HCEC 1CT (cell line): ENCODE data around the gene SOX6.

ENCODE experiments used
- DNase-seq: peaks from one replicate; pipeline ENCODE4 v3.0.0-alpha.2; 2017

The SOX6 gene

DNA sequence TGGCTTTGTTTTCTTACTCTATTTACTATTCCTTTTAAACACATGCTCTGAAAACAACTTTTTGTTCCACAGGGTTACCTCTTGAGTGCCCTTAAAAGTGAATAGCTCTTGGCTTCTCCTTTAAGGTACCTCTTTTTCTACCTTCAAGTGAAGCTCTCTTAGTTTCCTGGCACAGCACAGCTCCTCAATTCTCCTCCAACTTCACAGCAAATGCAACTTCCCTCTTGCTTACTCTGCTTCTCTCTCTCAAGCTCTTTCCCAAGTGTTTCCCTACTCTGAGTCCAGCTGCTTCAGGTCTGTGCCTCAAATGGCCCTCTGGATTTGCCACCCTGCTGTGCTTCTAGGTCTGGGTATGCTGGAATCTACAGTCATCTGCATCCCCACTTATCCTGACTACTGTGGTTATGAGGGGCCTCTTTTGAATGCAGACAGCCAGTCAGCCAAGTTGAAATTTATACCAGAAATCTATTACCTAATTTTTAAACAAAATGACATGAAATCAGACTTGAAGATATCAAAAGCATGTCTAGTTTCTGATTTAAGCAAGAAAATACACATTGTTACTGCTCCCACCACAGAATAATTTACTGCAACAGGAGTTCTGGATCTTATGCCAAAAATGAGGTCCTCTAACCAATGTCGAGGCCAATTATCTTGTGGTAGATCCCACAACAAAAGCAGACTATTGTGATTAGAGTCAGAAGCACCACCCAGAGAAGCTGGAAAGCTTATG, 371.1 kb downstream of the SOX6 start:
- no peak for DNase-seq

DNA sequence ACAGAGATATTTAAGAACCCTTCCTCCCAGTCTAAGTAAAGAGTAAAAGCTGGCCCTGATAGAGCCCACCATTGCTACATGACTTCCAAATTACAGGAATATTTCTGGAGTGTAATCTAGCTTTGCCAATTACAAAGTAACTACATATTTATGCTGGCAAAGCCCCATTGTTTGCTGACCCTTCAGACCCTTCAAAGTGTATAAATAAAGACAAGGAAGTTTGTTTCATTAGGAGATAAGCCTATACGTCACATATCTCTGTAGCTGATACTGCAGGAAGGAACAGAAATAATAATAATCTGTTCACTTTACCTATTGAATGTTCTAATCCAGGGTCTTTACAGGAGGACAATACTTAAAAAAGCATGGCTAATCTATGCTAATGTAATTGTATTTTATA, 375.1 kb downstream of the SOX6 start:
- DNase-seq: no peak

DNA sequence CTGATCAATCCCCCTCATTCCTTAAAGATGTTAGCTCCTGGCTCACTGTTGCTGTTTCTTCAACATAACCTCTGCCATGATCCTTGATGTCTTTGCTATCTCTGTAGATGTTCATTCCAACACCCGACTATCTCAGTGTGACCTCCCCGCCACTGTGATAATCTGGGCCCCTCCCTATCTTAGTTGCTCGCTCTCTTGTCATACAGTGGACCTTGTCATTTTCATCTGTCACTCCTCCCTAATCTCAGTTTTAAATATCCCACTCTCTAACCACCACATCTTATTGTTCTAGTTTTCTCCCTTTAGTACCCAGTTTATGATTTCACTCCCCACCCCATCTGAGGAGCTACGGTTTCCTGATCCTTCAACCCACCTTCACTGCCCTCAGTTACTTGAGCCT, 379.2 kb downstream of the SOX6 start:
- DNase-seq: no peak

DNA sequence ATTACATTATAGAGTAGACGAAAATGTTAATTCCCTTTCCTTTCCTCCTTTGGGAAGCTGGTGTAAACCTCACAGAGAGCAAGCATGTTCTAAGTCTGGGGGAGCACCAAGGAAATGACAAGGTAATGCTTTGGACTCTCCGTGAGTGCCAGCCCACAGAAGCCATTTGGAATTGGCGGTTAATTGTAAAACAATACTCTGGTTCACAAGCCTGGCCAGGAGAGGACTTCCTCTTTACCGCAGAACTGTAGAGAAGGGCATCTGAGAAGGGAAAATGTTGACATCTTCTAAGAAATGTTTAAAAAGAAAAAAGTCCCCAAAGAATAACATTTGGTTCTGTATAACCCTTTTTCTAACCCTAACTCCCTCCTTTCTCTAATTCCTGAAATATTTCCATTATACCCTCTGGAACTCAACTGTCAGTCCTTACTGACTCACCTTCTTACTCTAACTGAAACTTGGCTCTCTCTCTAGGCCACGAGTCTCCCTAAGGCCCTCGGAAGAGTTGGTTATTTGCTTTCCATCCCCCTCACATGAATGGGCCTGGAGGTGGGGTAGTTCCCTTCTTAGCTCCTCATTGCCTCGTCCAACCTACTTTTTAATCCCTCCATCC, 379.8 kb downstream of the SOX6 start:
- DNase-seq: peak; percentile 20

DNA sequence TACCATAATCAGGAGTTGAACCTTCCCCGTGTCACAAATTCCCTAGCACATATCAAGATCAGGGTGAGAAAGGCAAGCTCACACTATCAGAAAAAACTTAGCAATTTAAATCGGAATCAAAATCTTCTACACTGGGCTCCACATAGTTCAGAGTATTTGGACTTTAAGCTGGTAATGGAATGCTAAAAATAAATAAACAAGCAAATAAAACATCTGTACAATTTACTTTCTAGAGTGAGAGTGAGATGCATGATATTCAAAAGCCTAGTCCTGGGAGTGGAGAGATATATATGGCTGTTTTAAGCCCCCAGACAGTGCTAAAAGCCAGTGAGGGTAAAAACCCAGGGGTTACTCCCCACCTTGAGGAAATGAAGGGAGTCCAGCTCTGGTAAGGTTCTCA, 380.6 kb downstream of the SOX6 start:
- DNase-seq: no peak

DNA sequence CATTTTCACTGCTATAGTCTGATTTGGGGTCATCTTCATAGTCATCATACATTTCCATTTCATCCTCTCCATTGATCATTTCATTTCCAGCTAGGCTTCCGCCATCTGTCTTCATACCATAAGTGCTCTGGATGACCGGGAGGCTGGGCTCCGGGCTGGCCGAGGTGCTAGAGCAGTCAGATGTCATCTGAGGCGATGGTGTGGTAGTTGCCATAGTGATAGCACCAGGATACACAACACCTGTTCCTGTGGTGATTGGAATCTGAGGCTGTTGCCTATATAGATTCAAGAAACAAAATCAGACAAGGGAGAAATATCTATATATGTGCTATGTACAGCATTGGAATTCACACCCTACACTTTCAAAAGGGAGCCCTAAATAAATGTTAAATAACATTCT, 383.5 kb downstream of the SOX6 start:
- no peak for DNase-seq

DNA sequence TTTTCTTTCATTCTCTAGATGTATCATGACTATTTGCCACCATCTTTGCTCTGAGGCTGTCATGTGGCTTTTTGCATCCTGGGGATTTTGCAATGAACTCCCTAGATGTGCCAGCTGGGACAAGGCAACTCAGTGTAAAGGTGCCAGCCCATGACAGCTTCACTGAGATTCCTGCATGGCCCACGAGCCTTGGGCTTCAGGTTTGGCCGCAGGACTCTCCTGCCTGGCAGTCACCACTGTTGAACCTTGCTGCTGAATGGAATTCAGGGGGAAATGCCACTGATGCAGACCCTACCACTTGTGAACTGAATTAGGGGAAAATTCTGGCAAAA, 385.2 kb downstream of the SOX6 start:
- no peak for DNase-seq

DNA sequence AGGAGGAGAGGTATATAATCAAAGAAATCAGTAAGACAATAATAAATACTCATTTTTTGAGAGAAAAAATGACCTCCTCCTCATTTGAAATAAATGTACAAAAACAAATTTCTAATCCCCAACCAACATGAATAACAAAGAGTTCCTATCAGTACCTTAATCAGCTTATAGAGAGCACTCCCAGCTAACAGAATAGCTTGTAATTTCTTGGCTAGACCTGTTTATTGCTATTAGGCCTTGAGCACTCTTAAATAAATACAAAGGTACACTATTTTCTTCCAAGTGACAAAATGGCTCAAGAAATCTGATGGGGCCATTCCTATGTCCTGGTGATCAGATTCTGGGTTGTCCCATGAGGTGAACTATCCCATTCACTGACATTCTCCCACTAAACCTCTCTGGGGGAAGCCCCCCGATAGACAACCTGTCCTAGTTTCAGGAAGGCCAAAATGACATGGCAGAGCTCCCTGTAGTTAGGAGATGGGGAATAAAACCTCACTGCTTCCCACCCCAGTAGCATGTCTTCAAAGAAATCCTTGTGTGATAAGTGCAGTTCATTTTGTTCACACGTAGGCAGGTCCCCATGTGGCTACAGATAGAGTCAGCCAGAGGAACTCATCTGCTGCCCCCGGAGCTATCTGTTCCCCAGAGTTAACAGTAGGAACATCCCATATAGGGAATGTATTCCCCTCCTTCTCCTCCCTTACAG, 385.7 kb downstream of the SOX6 start:
- DNase-seq: no peak

DNA sequence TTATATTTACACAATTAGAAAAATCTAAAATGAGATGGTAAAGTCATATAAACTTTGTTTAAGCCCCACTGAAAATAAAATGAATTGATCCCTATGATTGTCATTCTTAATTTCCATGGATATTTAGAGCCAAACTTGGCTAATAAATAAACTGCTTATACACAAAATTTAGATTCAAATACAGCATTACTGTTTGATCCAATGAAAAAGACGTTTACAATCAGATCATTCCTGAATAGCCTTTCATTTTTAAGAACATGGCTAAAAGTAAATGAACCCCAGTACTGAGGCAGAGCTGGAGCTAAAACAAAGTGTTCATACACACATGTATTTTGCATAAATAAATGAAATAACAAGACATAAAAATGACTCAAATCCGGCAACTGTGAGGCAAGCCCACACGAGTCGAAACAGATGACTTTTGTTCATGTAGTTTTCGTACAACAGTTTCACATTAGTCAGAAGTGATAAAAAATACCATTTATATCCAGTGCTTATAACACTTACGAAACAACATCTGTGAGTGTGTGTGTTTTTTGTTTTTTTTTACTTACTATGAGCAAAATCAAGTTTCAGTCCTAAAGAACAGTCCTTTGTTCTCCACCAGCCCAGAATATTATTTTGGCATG, 386.5 kb downstream of the SOX6 start:
- peak; percentile 89 for DNase-seq

DNA sequence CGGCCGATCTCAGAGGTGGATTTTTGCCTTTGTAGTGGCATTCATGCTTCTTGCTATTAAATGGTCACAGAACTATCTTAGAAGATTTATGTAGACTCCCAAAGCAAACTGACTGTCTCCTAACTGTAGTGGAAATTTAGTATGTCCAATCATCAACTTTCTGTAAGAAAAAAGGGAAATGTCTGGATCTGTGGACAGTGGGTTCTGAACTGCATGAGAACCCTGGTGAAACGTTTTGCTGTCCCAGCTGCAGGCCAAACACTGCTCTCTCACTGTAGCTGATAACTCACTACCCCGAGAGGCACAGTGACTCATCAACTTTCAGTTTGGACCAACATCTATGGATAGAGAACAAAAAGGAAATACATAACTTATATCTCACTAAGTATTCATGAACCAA, 387.1 kb downstream of the SOX6 start:
- peak; percentile 78 for DNase-seq

DNA sequence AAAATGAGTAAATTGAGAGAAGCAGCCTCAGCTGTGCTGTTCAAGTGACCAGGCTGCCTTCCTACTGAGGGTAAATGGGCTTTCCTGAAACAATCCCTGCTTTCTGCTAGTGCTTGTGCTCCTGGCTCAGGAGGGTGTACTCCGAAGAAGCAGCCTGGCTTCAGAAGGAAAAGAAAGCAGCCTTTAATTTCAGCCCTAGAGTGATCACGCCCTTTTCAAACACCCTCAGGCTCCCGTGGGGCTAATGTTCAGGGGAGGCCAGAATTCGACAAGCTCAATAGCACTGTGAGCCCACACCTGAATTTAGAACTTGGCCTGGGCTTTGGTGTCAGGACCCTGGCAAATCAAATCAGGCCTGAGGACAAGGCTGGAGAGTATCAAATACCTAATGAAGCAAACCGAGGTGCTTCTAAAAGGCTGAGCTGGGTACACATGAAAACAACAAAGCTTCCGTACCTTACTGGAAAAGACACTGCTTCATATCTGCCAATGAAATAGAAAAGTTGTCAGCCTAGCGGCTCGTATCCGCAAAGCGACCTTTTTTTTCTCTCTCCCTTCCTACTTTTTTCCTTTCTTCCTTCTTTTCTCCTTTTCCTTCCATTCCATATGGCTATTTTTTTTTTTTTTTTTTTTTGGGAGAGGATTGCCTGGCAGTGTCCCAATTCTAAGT, 387.8 kb downstream of the SOX6 start:
- DNase-seq: no peak

DNA sequence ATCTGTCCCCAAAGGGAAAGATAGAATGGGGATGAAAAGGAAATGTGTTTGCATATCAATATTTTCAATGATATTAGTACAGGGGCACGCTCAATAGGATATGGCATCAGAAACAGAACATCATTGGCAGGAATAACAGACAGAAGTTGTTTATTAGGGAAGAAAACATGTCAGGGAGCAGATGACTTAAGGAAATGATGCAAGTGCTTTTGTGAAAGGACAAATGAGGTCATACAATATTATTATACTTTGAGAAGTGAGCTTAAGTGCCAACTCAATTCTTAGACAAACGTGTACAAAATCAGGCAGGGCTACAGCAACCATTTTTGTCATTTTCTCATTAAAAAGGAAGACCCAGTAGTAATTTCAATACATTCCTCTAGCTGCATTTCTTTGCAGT, 388.4 kb downstream of the SOX6 start:
- peak; percentile 59 for DNase-seq

DNA sequence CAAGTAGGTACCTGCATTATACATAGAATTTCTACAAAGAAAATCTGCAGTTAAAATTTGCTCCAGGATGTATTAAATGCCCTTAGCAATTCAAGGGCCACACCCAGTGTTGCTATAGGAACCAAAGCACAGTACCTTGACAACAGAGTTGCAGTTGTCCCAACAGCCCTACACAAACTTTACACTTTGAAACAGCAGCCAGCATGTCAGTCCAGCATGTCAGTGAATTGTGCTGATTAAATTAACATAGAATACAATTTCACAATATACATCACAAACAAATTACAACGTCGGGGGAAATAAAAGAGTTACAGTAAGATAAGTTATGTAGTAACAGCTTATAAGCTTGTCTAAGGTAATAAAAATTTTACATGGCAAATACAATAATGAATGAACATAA, 389.2 kb downstream of the SOX6 start:
- no peak for DNase-seq

DNA sequence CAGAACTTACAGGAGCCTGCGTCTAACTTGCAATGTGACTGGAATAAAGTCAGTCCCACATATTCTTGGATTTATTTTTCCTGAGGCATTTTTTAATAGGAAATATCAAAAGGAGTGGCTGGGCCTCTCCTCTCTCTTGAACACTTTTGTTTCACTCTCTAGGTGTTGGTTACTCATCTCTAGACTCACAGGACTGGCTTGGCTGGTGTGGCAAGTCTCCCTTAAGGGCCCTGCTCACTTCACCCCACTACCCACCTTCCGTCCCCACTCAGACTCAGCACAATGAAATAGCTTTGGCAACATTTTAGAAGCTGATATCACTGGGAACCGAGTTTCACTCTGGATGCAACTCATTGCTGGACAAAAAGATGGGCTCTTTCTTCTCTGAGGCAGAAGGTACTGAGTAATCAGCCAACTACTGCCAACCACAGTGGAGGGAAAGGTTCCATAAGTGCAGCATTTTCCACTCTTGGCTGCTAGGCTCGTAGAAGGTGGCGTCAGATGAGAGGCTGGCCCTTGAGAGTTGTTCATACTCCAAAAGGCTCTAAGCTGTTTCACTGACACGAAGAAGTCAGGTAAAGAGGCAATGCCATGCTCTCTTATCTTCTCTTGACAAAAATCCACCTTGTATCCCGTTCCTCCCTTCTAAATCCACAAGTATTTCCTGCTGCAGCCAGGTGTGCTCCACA, 390.6 kb downstream of the SOX6 start:
- no peak for DNase-seq

DNA sequence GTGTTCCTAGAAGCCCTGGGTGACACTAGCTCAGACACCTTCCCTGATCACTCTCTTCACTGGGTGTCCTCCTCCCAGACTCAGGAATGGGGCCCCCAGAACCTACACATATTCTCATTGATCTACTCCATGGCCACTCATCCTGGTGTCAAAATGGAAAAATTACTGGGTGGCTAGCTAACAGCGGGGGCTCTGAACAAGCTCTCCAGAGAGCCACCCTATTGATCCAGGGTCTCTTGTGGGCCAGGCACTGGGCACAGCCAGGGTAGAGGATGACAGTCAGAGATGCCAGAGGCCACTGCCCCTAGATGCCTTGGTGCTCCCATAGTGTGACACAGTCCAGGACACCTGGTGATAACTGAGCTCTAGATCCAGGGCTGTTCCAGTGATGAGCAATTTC, 393.1 kb downstream of the SOX6 start:
- no peak for DNase-seq

DNA sequence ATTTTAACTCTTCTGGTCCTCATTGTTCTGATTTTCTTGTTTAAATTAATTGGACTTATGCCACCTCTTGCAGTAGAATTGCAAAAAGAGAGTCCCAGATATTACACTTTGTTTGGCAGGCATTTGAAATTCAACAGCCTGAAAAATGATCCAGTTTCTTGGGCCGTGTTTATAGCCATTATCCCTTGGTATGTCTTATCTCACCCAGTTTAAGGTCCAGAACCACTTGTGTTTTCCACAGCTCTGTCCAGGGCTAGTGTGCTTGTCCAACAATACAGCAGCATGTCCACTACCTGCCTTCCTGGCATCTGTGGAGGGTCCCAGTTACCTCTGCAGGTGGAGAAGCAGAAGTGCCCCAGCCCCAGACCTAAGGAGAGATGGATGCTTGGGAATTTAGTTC, 397.4 kb downstream of the SOX6 start:
- no peak for DNase-seq

DNA sequence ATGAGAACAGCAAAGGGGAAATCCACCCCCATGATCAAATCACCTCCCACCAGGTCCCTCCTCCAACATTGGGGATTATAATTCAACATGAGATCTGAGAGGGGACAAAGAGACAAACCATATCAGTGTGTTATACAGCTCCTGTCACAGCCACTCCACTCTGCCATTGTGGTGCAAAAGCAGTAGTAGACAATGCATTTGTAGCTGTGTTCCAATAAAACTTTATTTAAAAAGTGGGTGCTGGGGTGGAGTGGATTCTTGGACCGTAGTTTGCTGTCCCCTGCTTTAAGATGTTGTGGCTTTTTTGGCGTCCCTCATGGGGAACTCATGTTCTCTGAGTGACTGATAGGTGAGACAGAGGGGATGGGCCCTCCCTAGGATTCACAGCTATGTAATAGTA, 399.1 kb downstream of the SOX6 start:
- no peak for DNase-seq

DNA sequence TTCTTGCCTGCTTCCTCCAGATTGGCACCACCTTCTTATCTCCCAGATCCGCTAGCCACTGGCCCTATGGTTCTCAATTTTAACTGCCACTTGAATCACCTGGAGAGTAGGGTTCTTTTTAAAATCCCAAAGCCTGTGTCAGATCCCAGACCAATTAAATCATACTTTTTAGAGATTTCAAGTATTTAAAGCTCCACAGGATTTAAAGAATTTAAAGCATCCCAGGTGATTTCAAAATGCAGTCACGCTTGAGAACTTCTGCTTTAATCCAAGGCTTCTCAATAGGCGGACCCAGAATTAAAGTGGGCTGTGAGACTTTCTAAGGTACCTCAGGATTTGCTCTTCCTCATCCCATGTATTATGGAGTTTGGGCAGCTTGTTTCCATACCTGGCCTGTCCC, 400.0 kb downstream of the SOX6 start:
- DNase-seq: no peak

DNA sequence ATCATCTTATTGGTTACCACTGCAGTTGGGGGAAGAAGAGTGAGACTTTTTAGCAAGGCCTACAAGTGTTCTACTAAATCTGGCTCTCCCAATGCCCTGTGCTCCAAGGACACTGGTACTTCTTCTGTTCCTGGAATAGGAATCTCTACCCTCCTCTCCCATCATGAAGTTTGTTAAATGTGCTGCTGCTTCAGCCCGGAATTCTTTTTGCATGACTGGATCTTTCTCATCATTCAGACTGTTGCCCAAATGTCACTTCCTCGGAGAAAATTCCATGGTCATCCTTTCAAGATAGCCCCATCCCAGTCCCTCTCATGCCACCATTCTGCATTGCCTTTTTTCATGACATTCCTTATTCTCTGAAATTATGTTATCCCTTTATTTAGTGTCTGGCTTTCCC, 400.8 kb downstream of the SOX6 start:
- no peak for DNase-seq

DNA sequence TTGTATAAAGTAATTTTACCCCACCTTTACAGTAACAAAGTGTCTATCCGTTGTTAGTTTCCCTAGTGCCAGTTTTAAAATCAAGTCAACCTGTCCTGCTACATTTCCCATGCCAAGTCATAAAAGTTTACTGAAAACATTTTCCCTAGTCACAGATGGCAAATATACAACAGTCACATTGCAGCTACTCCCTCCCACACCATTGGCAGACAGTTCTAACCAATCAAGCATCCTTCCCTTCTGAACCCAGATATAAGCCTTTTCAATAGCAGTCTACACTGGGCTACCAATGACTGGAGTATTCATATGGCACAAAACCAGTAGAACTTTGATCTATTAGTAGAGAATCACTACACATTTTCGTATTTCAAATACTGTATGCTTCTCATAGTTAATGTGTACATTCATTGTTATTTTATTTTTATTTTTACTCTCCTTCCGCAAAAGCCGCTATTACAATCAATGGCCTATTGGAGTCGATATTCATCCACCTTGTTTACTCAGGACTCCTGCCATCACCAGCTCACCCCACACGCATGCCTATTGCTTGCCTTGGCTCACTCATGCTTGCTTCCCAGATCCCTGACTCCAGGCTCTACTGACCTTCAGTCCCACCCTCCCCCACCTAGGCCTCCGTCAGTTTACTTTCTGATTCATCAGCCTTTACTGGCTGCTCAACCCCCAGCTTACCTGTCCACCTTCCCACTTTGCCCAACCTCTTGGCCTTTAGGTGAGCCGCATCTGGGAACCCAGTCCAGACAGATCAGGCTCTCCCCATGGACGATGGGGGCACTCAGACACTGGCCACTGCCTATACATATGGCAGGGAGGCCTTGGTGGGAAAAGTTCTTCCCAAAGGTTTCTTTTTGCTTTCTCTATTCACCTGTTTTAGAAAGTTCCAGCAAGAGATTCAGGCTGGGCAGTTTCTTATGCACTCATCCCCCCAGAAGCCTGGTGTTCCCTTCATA, 408.4 kb downstream of the SOX6 start:
- no peak for DNase-seq

DNA sequence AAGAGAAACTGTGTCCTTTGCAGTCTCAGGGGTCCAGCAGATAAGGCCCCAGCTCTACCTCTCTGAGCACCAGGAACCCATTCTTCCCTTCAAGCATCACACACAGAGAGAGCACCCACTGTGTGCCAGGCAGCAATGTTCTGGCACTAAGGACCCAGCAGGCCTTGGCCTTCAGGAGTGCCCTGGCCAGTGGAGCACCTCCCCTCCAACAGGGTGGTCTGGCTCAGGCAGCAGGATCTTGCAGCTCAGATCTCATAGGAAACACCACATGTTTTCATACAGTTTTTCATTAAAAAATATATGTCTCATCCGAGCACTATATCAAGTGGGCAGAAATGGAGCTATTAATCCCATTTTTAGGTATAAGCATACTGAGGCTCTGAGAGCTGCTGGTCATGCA, 410.6 kb downstream of the SOX6 start:
- no peak for DNase-seq

DNA sequence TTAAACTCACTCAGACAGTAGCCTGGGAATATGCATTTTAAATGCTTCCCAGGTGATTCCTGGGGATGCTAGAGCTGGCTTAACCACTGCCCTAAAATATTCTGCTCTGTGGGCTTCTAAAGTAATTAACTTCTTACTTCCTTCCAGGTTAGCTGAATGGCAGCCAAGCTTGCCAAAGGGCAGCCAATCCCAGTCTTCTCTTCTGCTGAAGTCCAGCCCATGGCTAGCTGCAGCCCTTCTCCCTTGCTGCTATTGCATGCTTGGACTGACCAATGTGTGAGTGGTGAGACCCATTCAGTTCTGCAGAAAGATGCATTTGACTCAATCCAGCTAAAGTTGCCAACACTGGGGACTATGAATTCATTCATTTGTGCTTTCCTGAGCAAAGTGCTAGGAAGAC, 411.9 kb downstream of the SOX6 start:
- DNase-seq: no peak
